DOHH2 (cell line): Measurements from ENCODE around the gene ABCG2.

ENCODE experiments used
- H3F3A ChIP-seq: fragments of 200-600 bp; sonication (generic), shearing (Covaris generic); 2 replicates; pipeline ENCODE4 v1.6.0; 2016; ENCODE audit warnings: antibody characterized with exemption, mild to moderate bottlenecking; ENCODE audit not compliant: control insufficient read depth, insufficient read depth
- H3K27ac ChIP-seq: fragments of 200-600 bp; sonication (generic); 2 replicates; pipeline ENCODE4 v1.5.1; 2014; ENCODE audit warnings: low read depth, mild to moderate bottlenecking, low read length, moderate library complexity
- H3K27me3 ChIP-seq: fragments of 200-600 bp; sonication (generic); 2 replicates; pipeline ENCODE4 v1.6.1; 2014; ENCODE audit warnings: mild to moderate bottlenecking, low read length, mixed read lengths; ENCODE audit not compliant: control insufficient read depth
- H3K36me3 ChIP-seq: fragments of 200-600 bp; sonication (generic); 2 replicates; pipeline ENCODE4 v1.6.1; 2014; ENCODE audit warnings: mild to moderate bottlenecking, low read length, moderate library complexity, mixed read lengths; ENCODE audit not compliant: control insufficient read depth
- H3K4me1 ChIP-seq: fragments of 200-600 bp; sonication (generic); 2 replicates; pipeline ENCODE4 v1.6.1; 2014; ENCODE audit warnings: mild to moderate bottlenecking, low read length, mixed read lengths; ENCODE audit not compliant: control insufficient read depth
- H3K4me2 ChIP-seq: fragments of 200-600 bp; sonication (generic); 2 replicates; pipeline ENCODE4 v1.6.0; 2014; ENCODE audit warnings: mild to moderate bottlenecking, low read length, moderate library complexity
- H3K4me3 ChIP-seq: fragments of 200-600 bp; sonication (generic); 2 replicates; pipeline ENCODE4 v1.5.1; 2014; ENCODE audit warnings: mild to moderate bottlenecking, low read length, mixed read lengths
- H3K79me2 ChIP-seq: fragments of 200-600 bp; sonication (generic); 2 replicates; pipeline ENCODE4 v1.6.1; 2014; ENCODE audit warnings: mild to moderate bottlenecking, low read length, mixed read lengths; ENCODE audit not compliant: control insufficient read depth
- H3K9me2 ChIP-seq: fragments of 200-600 bp; sonication (generic); replicated peaks from 2 replicates; pipeline ENCODE4 v1.6.1; 2014; ENCODE audit warnings: mild to moderate bottlenecking, low read length, mixed read lengths; ENCODE audit not compliant: control insufficient read depth
- H3K9me3 ChIP-seq: fragments of 200-600 bp; sonication (generic); 2 replicates; pipeline ENCODE4 v1.6.1; 2014; ENCODE audit warnings: antibody characterized with exemption, low read length, mixed read lengths; ENCODE audit not compliant: control insufficient read depth, insufficient read depth
- H4K20me1 ChIP-seq: fragments of 200-600 bp; sonication (generic); 2 replicates; pipeline ENCODE4 v1.6.0; 2014; ENCODE audit warnings: low read depth, mild to moderate bottlenecking, antibody characterized with exemption, low read length, moderate library complexity; ENCODE audit not compliant: control insufficient read depth, insufficient read depth
- CTCF ChIP-seq: fragments of 200-600 bp; sonication (generic); IDR thresholded peaks from one replicate; pipeline ENCODE4 v1.5.1; 2014; ENCODE audit warnings: antibody characterized with exemption, mild to moderate bottlenecking, low read depth, low read length; ENCODE audit not compliant: poor library complexity, severe bottlenecking
- EZH2phosphoT487 ChIP-seq: fragments of 200-600 bp; sonication (generic); IDR thresholded peaks from 2 replicates; pipeline ENCODE4 v1.6.1; 2017; ENCODE audit warnings: borderline replicate concordance, mild to moderate bottlenecking, antibody characterized with exemption, low read length, moderate library complexity, mixed read lengths

Gene ABCG2

GRCh38 chr4:88101165-88101564 lies 57.3 kb downstream of the ABCG2 start:
- no peak overlapping the region for H3K4me3 ChIP-seq
- no peak overlapping the region for H3K27ac ChIP-seq
- no peaks in the 10 kb centered on the region for H3K9me3 ChIP-seq
- no peak for TF ChIP-seq CTCF
- no peak for TF ChIP-seq EZH2phosphoT487
- peaks cover 3% of the 10 kb centered on the region; the same call in 1 of the 2 replicates for H3K27me3 ChIP-seq
- no peaks in the 10 kb centered on the region for H3K79me2 ChIP-seq
- H3K4me2 ChIP-seq, result no peak overlapping the region
- no peaks in the 10 kb centered on the region for H3K9me2 ChIP-seq
- no peaks in the 10 kb centered on the region for H4K20me1 ChIP-seq
- H3K4me1 ChIP-seq, result 0 out of 2 replicates have a peak, but pooled peaks cover 5% of the 10 kb centered on the region
- no peaks in the 10 kb centered on the region for H3F3A ChIP-seq
- no peaks in the 10 kb centered on the region for H3K36me3 ChIP-seq

GRCh38 chr4:88098993-88099752 lies 59.3 kb downstream of the ABCG2 start:
- H3K4me1 ChIP-seq, result 0 out of 2 replicates have a peak, but pooled peaks cover 5% of the 10 kb centered on the region
- peaks cover 3% of the 10 kb centered on the region; the same call in 1 of the 2 replicates for H3K27me3 ChIP-seq
- no peaks in the 10 kb centered on the region for H4K20me1 ChIP-seq
- no peak overlapping the region for H3K4me3 ChIP-seq
- no peaks in the 10 kb centered on the region for H3F3A ChIP-seq
- TF ChIP-seq EZH2phosphoT487 (no peak), CTCF (no peak)
- no peak overlapping the region for H3K4me2 ChIP-seq
- no peaks in the 10 kb centered on the region for H3K36me3 ChIP-seq
- H3K9me3 ChIP-seq, result no peaks in the 10 kb centered on the region
- no peak overlapping the region for H3K27ac ChIP-seq
- H3K9me2 ChIP-seq, result no peaks in the 10 kb centered on the region
- H3K79me2 ChIP-seq, result no peaks in the 10 kb centered on the region

GRCh38 chr4:88097781-88098180 lies 60.7 kb downstream of the ABCG2 start:
- Histone ChIP-seq H3K27ac (no peak overlapping the region), H3K36me3 (no peaks in the 10 kb centered on the region), H3K9me2 (no peaks in the 10 kb centered on the region), H3K4me3 (no peak overlapping the region), H3K4me1 (0 out of 2 replicates have a peak, but pooled peaks cover 5% of the 10 kb centered on the region), H3K4me2 (no peak overlapping the region), H3K27me3 (no peaks in the 10 kb centered on the region; the same call in 1 of the 2 replicates), H3K79me2 (no peaks in the 10 kb centered on the region), H3K9me3 (no peaks in the 10 kb centered on the region), H4K20me1 (no peaks in the 10 kb centered on the region), H3F3A (no peaks in the 10 kb centered on the region)
- TF ChIP-seq CTCF (no peak), EZH2phosphoT487 (no peak)
